ENCODE data around the gene IKBKE. TPM values are rescaled to one million over a fixed set of nuclear protein-coding genes. Genes with fewer than 3 reads are reported as not detected.

IKBKE gene
- polyA plus RNA-seq, 1 donor (not counting 4 experiments of a cell fraction or from before 2014, with no cell fraction given), result 8.9 TPM

GRCh38 chr1:206459703-206460102, 10.6 kb upstream of the IKBKE start:
- no peak overlapping the region for H3K4me2 ChIP-seq (ENCODE audit: control insufficient read depth, extremely low read depth, insufficient read depth, low read depth, low read length)
- no peak for DNase-seq (ENCODE audit: low read depth, low spot score)
- no peak overlapping the region for H3K9ac ChIP-seq (ENCODE audit: control insufficient read depth, extremely low read depth, insufficient read depth, low read length)
- no peak for FAIRE-seq
- peaks cover 2% of the 10 kb centered on the region for H3K9me1 ChIP-seq (ENCODE audit: control insufficient read depth, extremely low read depth, insufficient read depth, low read length)
- no peak for TF ChIP-seq EZH2 (IDR thresholded peaks at IDR 0.05; ENCODE audit: low read length)
- no peak for TF ChIP-seq CTCF (optimal IDR thresholded peaks at IDR 0.05 in 1 of 3, IDR thresholded peaks at IDR 0.05 in 1 of 3, conservative IDR thresholded peaks at IDR 0.05 in 1 of 3; ENCODE audit: extremely low read depth in 1 of 3, insufficient read depth in 2 of 3, low read length in 3 of 3)
- dilution Hi-C loops (cut with MboI; ENCODE audit: extremely low pct_ligation_motif_present, low sequenced_read_pairs), result no loop called here
- H2AFZ ChIP-seq (ENCODE audit: control insufficient read depth, low read length), result no peak overlapping the region
- no peaks in the 10 kb centered on the region for H3K79me2 ChIP-seq (ENCODE audit: control insufficient read depth, insufficient read depth, low read length)
- no peaks in the 10 kb centered on the region for H3K9me3 ChIP-seq (ENCODE audit: control insufficient read depth, low read depth, low read length)
- H3K4me3 ChIP-seq (ENCODE audit: control insufficient read depth in 2 of 3, extremely low read depth in 1 of 3, insufficient read depth in 2 of 3, low read depth in 1 of 3, low read length in 3 of 3), result no peak overlapping the region
- no peak overlapping the region for H3K27ac ChIP-seq (ENCODE audit: control insufficient read depth, insufficient read depth, low read length)
- peaks cover 39% of the 10 kb centered on the region for H3K4me1 ChIP-seq (ENCODE audit: control insufficient read depth, extremely low read depth, insufficient read depth, low read length)
- peaks cover 13 to 14% of the 10 kb centered on the region in 2 experiments for H3K36me3 ChIP-seq (ENCODE audit: control insufficient read depth in 2 of 2, extremely low read depth in 1 of 2, insufficient read depth in 2 of 2, low read length in 2 of 2)
- H3K27me3 ChIP-seq (ENCODE audit: control insufficient read depth, extremely low read depth, insufficient read depth, low read length), result no peaks in the 10 kb centered on the region
- no peaks in the 10 kb centered on the region for H4K20me1 ChIP-seq (ENCODE audit: control insufficient read depth, extremely low read depth, insufficient read depth, low read length)

GRCh38 chr1:206460836-206461426, 9.3 kb upstream of the IKBKE start:
- Histone ChIP-seq H2AFZ (ENCODE audit: control insufficient read depth, low read length) (no peak overlapping the region), H3K27ac (ENCODE audit: control insufficient read depth, insufficient read depth, low read length) (no peak overlapping the region), H3K79me2 (ENCODE audit: control insufficient read depth, insufficient read depth, low read length) (no peaks in the 10 kb centered on the region), H3K9ac (ENCODE audit: control insufficient read depth, extremely low read depth, insufficient read depth, low read length) (no peak overlapping the region), H3K9me1 (ENCODE audit: control insufficient read depth, extremely low read depth, insufficient read depth, low read length) (peaks cover 2% of the 10 kb centered on the region), H3K36me3 (ENCODE audit: control insufficient read depth in 2 of 2, extremely low read depth in 1 of 2, insufficient read depth in 2 of 2, low read length in 2 of 2) (peaks cover 9 to 13% of the 10 kb centered on the region in 2 experiments), H3K4me3 (ENCODE audit: control insufficient read depth in 2 of 3, extremely low read depth in 1 of 3, insufficient read depth in 2 of 3, low read depth in 1 of 3, low read length in 3 of 3) (no peak overlapping the region), H3K4me1 (ENCODE audit: control insufficient read depth, extremely low read depth, insufficient read depth, low read length) (peaks cover 39% of the 10 kb centered on the region), H3K9me3 (ENCODE audit: control insufficient read depth, low read depth, low read length) (no peaks in the 10 kb centered on the region), H4K20me1 (ENCODE audit: control insufficient read depth, extremely low read depth, insufficient read depth, low read length) (no peaks in the 10 kb centered on the region), H3K27me3 (ENCODE audit: control insufficient read depth, extremely low read depth, insufficient read depth, low read length) (no peaks in the 10 kb centered on the region), H3K4me2 (ENCODE audit: control insufficient read depth, extremely low read depth, insufficient read depth, low read depth, low read length) (no peak overlapping the region)
- DNase-seq (ENCODE audit: low read depth, low spot score) (no peak), FAIRE-seq (no peak)
- dilution Hi-C loops (cut with MboI; ENCODE audit: extremely low pct_ligation_motif_present, low sequenced_read_pairs), result no loop called here
- TF ChIP-seq CTCF (optimal IDR thresholded peaks at IDR 0.05 in 1 of 3, IDR thresholded peaks at IDR 0.05 in 1 of 3, conservative IDR thresholded peaks at IDR 0.05 in 1 of 3; ENCODE audit: extremely low read depth in 1 of 3, insufficient read depth in 2 of 3, low read length in 3 of 3), result no peak
- no peak for TF ChIP-seq EZH2 (IDR thresholded peaks at IDR 0.05; ENCODE audit: low read length)

All from keratinocyte (primary cell).